Measurements from ENCODE around the gene SPOCK1. TPM values are rescaled to one million over a fixed set of nuclear protein-coding genes. Genes with fewer than 3 reads are reported as not detected.

The SPOCK1 gene
- total RNA-seq, 4 donors from 2014 or later = 8.6 to 34.8 (median 13.2) TPM

GRCh38 chr5:137194300-137194699 lies 304.8 kb downstream of the SPOCK1 start:
- H3K27me3 ChIP-seq = no peaks in the 10 kb centered on the region
- no peak for DNase-seq
- H3K4me3 ChIP-seq = no peak overlapping the region
- in situ Hi-C loops (cut with MboI; ENCODE audit: low pct_ligation_motif_present in 1 of 4, low pct_unique_long_range_greater_than_20kb in 1 of 4, low sequenced_read_pairs in 3 of 4) = no loop called here
- H3K36me3 ChIP-seq = no peaks in the 10 kb centered on the region
- H3K9me3 ChIP-seq = no peaks in the 10 kb centered on the region
- 69 to 75% methylated on average over 4 to 8 of the region's 8 CpGs for WGBS, 2 donors (ENCODE audit: low coverage in 1 of 2)
- TF ChIP-seq CTCF (IDR thresholded peaks at IDR 0.05) (no peak), EP300 (IDR thresholded peaks at IDR 0.05; ENCODE audit: low read depth) (no peak), POLR2A (IDR thresholded peaks at IDR 0.05) (no peak), POLR2AphosphoS5 (IDR thresholded peaks at IDR 0.05) (no peak)
- no peaks in the 10 kb centered on the region for H3K4me1 ChIP-seq
- no peak overlapping the region for H3K27ac ChIP-seq
- intact Hi-C loops (cut with DNase I; ENCODE audit: low total_unique reads) = no loop called here

GRCh38 chr5:137192293-137192743 lies 306.8 kb downstream of the SPOCK1 start:
- intact Hi-C loops (cut with DNase I; ENCODE audit: low total_unique reads) (no loop called here), in situ Hi-C loops (cut with MboI; ENCODE audit: low pct_ligation_motif_present in 1 of 4, low pct_unique_long_range_greater_than_20kb in 1 of 4, low sequenced_read_pairs in 3 of 4) (no loop called here)
- Histone ChIP-seq H3K36me3 (no peaks in the 10 kb centered on the region), H3K4me3 (no peak overlapping the region), H3K27me3 (no peaks in the 10 kb centered on the region), H3K4me1 (no peaks in the 10 kb centered on the region), H3K27ac (no peak overlapping the region), H3K9me3 (no peaks in the 10 kb centered on the region)
- WGBS, 2 donors (ENCODE audit: low coverage in 1 of 2) = 50 to 72% methylated on average over 3 of the region's 3 CpGs
- TF ChIP-seq POLR2A (IDR thresholded peaks at IDR 0.05) (no peak), CTCF (IDR thresholded peaks at IDR 0.05) (no peak), POLR2AphosphoS5 (IDR thresholded peaks at IDR 0.05) (no peak), EP300 (IDR thresholded peaks at IDR 0.05; ENCODE audit: low read depth) (no peak)
- no peak for DNase-seq

GRCh38 chr5:137191179-137191578 lies 307.9 kb downstream of the SPOCK1 start:
- Histone ChIP-seq H3K4me1 (no peaks in the 10 kb centered on the region), H3K27ac (no peak overlapping the region), H3K9me3 (no peaks in the 10 kb centered on the region), H3K4me3 (no peak overlapping the region), H3K27me3 (no peaks in the 10 kb centered on the region), H3K36me3 (no peaks in the 10 kb centered on the region)
- DNase-seq = no peak
- no peak for TF ChIP-seq CTCF (IDR thresholded peaks at IDR 0.05)
- TF ChIP-seq POLR2A (IDR thresholded peaks at IDR 0.05) = no peak
- no peak for TF ChIP-seq EP300 (IDR thresholded peaks at IDR 0.05; ENCODE audit: low read depth)
- no peak for TF ChIP-seq POLR2AphosphoS5 (IDR thresholded peaks at IDR 0.05)
- WGBS, 2 donors (ENCODE audit: low coverage in 1 of 2) = 45 to 46% methylated on average over 2 of the region's 2 CpGs
- intact Hi-C loops (cut with DNase I; ENCODE audit: low total_unique reads) = no loop called here
- in situ Hi-C loops (cut with MboI; ENCODE audit: low pct_ligation_motif_present in 1 of 4, low pct_unique_long_range_greater_than_20kb in 1 of 4, low sequenced_read_pairs in 3 of 4) = no loop called here

GRCh38 chr5:137190441-137190840 lies 308.7 kb downstream of the SPOCK1 start:
- Histone ChIP-seq H3K9me3 (no peaks in the 10 kb centered on the region), H3K27me3 (no peaks in the 10 kb centered on the region), H3K4me1 (no peaks in the 10 kb centered on the region), H3K4me3 (no peak overlapping the region), H3K27ac (no peak overlapping the region), H3K36me3 (no peaks in the 10 kb centered on the region)
- intact Hi-C loops (cut with DNase I; ENCODE audit: low total_unique reads) = no loop called here
- TF ChIP-seq EP300 (IDR thresholded peaks at IDR 0.05; ENCODE audit: low read depth) = no peak
- TF ChIP-seq POLR2A (IDR thresholded peaks at IDR 0.05) = no peak
- TF ChIP-seq POLR2AphosphoS5 (IDR thresholded peaks at IDR 0.05) = no peak
- no peak for TF ChIP-seq CTCF (IDR thresholded peaks at IDR 0.05)
- no peak for DNase-seq
- in situ Hi-C loops (cut with MboI; ENCODE audit: low pct_ligation_motif_present in 1 of 4, low pct_unique_long_range_greater_than_20kb in 1 of 4, low sequenced_read_pairs in 3 of 4) = no loop called here

Data from transverse colon (tissue), 4 donors.